Measurements from ENCODE around the gene GPR65.

The GPR65 gene

DNA sequence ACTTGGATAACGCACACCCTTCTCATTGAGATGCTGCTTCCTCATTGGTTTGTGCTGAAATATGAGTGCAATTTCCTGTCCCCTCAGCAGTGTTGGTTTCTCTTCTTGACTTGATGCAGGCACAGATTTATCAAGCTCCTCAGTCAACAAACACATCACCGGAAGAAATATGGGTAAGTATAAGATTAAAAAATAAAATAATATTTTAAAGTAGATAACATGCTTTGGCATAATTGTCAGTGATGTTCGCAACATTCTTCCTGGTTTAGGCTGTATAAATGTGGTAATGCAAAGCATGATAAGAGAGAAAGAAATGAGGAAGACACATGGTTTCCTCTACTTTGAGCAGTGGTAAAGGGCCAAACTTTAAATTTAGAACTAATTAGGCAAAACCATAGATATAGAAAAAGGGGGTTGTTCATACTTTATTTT is at the start of gene GPR65:
Gene GPR65 (plus strand): TSS at position 86 of the 432 bp plus-strand sequence. CDS start 5,713 bp downstream, outside the sequence.
- no peak for DNase-seq

- no peak for DNase-seq
Observed at GRCh38 chr14:87955501-87955900, 49.4 kb upstream of the GPR65 start.

DNA sequence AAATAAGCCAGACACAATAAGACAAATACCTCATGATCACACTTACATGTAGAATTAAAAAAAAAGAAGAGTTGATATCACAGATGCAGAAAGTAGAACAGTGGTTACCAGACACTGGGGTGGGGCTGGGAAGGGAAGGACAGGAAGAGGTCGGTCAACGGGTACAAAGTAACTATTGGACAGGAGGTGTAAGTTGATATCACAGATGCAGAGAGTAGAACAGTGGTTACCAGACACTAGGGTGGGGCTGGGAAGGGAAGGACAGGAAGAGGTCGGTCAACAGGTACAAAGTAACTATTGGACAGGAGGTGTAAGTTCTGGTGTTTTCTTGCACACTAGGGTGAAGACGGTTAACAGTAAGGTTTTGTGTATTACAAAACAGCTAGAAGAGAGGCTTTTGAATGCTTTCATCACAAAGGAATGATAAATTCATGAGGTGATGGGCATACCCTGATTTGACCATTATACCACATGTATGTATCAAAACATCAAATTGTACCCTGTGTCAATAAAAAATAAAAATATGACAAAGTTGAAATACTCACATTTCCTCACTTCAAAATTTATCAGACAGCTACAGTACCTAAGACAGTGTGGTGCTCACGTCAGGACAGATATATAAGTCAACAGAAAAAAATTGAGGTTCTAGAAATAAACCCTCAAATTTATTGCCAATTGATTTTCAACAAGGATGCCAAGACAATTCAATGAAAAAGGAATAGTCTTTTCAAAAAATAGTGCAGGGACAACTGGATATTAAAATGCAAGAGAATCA is 44.7 kb upstream of the GPR65 start:
- DNase-seq: no peak

DNA sequence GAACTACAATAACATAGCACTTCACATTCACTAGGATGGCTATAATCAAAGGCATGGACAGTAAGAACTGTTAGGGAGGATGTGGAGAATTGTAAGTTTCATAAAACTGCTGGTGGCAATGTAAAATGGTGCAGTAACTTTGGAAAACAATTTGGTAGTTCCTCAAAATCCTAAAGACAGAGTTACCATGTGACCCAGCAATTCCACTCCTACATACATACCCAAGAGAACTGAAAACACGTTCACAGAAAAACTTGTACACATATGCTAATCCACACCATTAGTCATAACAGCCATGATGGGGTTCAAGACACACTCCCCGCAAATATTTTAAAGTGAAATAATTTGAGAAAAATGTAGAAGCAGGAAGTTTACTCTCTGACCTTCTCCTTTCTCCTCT is 43.7 kb upstream of the GPR65 start:
- no peak for DNase-seq

GRCh38 chr14:87966816-87967215 is 38.1 kb upstream of the GPR65 start:
- DNase-seq: no peak

- no peak for DNase-seq
Observed at GRCh38 chr14:87967496-87967895, 37.4 kb upstream of the GPR65 start.

- no peak for DNase-seq
Observed at GRCh38 chr14:87971010-87971409, 33.9 kb upstream of the GPR65 start.

- DNase-seq: no peak
Observed at GRCh38 chr14:87975636-87976035, 29.3 kb upstream of the GPR65 start.

- no peak for DNase-seq
Observed at GRCh38 chr14:87979689-87980088, 25.2 kb upstream of the GPR65 start.

DNA sequence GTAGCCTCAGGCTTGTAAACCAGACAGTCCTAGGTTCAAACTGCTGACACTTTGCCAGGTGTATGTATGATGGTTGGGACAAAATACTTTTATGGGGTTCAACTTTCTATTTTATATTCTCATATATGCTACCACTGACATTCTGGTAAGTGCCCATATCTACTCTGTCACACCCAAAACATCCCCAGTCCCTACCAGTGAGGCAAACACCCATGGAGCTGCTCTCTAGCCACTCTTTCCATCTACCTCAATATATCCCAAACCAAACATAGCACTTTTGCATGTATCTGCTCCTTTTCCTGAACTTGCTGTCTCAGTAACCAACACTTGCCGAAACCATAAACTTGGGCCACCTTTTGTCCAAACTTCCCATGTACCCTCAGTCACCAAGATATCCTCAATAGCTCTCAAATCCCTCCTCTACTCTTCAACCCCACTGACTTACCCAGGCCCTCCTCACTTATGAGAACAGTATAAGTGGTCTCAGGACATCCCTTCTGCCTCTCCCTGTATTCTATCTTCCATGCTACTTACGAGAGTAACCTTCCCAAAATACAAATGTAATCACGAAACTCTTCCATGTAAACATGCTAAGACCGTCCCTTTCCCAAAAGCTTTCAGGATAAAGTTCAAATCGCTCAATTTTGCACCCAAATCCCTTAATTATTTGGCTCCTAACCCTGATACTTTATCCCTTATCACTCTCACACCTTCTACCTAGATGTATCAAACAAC is 15.5 kb upstream of the GPR65 start:
- DNase-seq: no peak

DNA sequence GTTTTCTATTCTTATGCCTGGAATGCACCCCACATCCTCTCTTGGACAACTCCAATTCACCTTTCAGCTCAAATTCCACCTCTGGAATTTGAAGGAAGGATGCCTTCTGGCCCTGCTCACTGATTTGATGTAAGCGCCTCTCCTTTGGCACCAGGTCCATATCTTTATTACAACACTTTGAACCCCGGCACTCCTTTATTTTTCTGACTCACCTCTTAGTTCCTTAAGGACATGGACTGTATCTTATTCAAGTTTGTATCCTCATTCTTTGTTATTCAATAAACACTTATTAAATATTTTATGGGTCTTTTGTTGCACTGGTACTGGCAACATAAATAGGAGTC is 15.0 kb upstream of the GPR65 start:
- no peak for DNase-seq

DNA sequence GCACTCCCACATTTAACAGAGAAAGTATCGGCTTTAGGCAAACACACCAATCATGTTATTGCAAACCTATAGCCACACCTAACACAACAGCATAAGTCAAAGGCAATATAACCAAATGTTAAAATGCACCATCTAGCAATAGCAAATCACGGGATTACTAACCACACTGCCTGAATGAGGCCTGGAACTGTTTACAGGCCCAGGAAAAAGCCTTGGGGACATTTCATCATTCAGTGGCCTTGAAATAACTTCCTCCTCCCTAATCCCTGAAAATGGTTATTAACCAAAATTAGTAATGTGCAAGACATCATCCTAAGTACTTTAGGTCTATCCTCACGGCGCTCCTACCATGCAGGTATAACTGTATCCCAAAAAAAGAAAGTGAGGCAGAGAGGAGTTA is 14.3 kb upstream of the GPR65 start:
- no peak for DNase-seq

- peak; percentile 16 for DNase-seq
Observed at GRCh38 chr14:87992346-87992717, 12.6 kb upstream of the GPR65 start.

DNA sequence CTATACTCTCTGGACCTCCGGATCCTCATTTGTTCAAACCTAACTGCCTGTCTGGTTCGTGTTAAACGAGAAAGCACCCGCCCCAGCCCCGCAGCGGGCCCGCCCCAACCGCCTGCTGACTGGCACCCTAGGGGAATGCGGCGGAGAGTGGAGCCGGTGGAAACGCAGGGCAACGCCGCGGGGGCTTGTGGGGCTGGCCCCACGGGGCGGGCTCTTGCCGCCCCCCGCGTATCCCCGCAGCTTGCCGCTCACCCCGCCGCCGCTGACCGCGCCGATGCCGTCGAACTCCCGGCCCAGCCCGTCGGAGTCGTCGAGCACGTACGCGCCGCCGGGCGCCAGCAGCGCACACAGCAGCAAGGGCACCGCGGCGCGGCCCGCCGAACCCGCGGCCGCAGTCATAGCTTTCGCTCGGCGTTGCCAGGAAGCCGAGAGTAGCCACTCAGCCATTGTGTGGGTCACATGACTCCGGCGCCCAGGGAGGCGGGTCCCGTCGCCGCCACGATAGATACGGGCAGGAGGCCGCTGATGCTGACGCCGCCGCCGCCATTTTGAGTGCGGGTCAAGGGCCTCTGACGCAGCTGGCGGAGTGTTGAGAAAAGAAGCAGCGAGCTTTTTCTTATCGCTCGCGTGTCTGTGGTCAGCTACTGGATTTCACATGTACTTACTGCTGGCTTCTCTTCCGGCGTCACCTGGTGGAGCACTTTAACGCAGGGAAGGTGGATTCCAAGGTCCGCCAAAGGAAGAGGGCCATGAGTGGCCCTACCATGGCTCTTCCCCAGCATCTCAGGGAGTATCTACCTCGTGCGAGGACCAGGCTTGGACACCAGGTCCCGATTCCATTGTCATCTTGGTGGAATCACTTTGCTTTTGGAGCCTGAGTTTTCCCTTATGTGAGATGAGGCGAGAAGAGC is 12.0 kb upstream of the GPR65 start, which contains the start of gene GALC:
Gene GALC (minus strand): TSS at position 465 of the 911 bp plus-strand sequence. CDS start 18 bp downstream, at position 447.
- DNase-seq: peak; percentile 89

GRCh38 chr14:87994974-87995373 is 10.0 kb upstream of the GPR65 start:
- DNase-seq: no peak

GRCh38 chr14:87995500-87996290 is 9.2 kb upstream of the GPR65 start:
- DNase-seq: no peak

DNA sequence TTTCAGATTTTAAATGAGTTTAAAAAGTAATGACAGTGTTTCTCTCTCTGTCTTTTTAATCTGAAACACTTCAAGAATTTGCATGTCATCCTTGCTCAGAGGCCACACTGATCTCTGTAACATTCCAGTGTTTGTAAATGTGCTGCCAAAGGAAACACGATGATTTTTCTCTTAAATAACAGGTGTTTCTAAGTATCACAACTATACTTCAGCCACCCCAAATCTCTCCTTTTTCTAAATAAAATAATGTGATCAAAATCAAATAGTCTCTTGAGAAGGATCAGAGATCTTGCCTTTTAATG is 8.7 kb upstream of the GPR65 start:
- no peak for DNase-seq

DNA sequence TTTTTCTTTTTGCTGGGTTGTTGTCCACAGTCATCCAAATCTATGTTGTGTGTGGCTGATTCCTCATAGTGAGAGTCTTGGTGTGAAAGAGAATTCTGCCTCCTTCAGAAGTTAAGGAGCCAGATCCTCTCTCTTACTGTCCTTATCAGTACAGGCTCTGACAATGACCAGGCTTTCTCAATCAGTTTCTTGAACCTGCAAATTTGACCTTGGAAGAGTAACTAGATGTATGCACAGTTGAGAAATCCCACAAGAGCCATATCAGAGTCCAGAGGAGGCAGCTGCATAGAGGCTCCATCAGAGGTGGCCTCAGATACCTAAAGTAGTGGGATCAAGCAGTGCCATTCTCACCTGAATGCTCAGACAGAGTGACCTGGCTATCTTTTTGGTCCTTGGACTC is 6.5 kb upstream of the GPR65 start:
- no peak for DNase-seq

DNA sequence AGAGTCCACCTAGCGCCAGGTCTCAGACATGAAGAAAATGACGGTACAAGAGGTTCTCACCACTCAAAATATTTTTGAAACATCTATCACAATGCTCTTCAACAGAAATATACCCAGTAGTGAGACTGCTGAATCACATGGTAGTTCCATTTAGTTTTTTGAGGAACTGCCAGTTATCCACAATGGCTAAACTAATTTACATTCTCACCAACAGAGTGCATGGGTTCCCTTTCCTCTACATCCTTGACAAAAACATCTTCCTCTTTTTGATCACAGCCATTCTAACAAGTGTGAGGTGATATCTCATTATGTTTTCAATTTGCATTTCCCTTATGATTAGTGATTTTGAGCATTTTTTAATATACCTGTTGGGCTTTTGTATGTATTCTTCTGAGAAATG is 5.7 kb upstream of the GPR65 start:
- DNase-seq: no peak

GRCh38 chr14:88002421-88003075 is 2.4 kb upstream of the GPR65 start:
- DNase-seq: no peak

DNA sequence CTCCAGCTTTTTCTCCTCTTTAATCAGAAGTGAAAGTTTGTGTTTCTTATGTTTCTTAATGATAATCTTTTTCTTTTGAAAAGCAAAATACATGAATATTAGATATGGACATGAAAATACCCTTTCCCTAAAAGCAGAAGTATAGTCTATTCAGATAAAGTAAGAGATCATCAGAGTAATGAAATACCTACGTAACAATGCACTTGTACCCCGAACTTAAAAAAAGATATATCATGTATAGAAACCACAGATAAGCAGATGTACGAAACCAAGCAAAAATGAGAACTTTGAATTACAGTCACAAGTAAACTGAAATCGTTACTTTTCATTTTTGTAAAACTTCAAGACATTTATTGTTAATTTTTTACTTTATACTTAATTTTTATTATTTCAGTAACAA is 1.5 kb upstream of the GPR65 start:
- no peak for DNase-seq

GRCh38 chr14:88004506-88005036 is 364 bp upstream of the GPR65 start:
- no peak for DNase-seq
